Measurements from ENCODE around the gene TRMT61A.

- TF ChIP-seq CTCF (IDR thresholded peaks at IDR 0.05) (no peak), POLR2A (IDR thresholded peaks at IDR 0.05) (no peak)
Measured at GRCh38 chr14:103485504-103485903, 43.5 kb upstream of the TRMT61A start.

Measured in thyroid gland (tissue), 4 donors.